Measurements from ENCODE around the gene GNAQ.

GNAQ gene

DNA sequence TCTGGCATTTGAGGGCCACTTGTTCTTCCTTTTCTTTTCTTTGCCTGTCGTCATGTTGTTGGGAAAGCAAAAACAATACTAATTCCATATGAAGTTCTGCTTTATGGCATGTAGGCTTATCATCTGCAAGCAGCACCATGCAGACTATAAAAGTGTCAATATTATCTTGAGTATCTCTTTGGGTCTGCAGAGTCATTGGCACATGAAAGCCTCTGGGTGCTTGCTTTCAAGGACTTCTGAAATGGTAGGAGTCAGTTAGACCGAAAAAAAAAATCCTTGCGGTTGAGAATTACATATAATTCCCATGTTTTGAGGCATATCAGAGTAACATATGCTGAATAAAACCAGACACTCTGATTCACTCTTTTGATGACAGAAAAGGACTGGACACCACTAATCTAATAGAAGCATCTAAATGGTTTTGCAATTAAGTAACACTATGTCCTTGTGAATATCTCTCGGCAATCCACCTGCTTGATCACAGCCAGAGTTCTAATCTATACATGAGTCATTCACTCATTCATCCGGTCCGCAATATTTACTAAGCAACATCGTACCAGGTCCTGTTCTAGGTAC, 44.4 kb downstream of the GNAQ start:
- Histone ChIP-seq H3K27ac (ENCODE audit: low read length) (no peak overlapping the region), H3K36me3 (ENCODE audit: control insufficient read depth in 2 of 2, insufficient read depth in 2 of 2, low read length in 2 of 2) (no peaks in the 10 kb centered on the region), H3K9me3 (ENCODE audit: control insufficient read depth in 2 of 2, low read length in 2 of 2) (no peaks in the 10 kb centered on the region), H3K9ac (ENCODE audit: low read length in 2 of 2) (no peak overlapping the region), H3K27me3 (ENCODE audit: control insufficient read depth in 1 of 2, insufficient read depth in 2 of 2, low read length in 2 of 2) (no peaks in the 10 kb centered on the region), H3K4me1 (ENCODE audit: control insufficient read depth, insufficient read depth, low read length) (peaks cover 12% of the 10 kb centered on the region), H3K4me3 (ENCODE audit: low read length in 2 of 2) (no peak overlapping the region)

DNA sequence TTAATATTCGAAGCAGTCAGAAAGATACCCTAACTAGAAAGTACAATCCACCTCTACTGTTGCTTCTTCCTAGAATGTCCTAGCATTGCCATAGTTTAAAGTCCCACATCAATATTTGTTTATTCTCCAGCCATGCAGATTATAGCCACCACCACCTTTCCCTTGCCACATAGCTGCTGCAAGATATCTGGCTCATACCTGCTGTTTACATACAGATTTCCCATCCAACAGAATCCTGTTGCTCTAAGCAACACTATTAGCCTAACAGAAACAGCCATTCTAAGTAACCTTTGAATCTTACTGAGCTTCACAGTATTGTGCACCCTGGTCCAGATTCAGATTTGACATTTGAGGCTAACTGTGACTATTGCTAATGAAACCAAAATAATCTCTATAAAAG, 45.6 kb downstream of the GNAQ start:
- Histone ChIP-seq H3K4me3 (ENCODE audit: low read length in 2 of 2) (no peak overlapping the region), H3K9ac (ENCODE audit: low read length in 2 of 2) (no peak overlapping the region), H3K27ac (ENCODE audit: low read length) (no peak overlapping the region), H3K9me3 (ENCODE audit: control insufficient read depth in 2 of 2, low read length in 2 of 2) (no peaks in the 10 kb centered on the region), H3K36me3 (ENCODE audit: control insufficient read depth in 2 of 2, insufficient read depth in 2 of 2, low read length in 2 of 2) (no peaks in the 10 kb centered on the region), H3K27me3 (ENCODE audit: control insufficient read depth in 1 of 2, insufficient read depth in 2 of 2, low read length in 2 of 2) (no peaks in the 10 kb centered on the region), H3K4me1 (ENCODE audit: control insufficient read depth, insufficient read depth, low read length) (peaks cover 14% of the 10 kb centered on the region)

DNA sequence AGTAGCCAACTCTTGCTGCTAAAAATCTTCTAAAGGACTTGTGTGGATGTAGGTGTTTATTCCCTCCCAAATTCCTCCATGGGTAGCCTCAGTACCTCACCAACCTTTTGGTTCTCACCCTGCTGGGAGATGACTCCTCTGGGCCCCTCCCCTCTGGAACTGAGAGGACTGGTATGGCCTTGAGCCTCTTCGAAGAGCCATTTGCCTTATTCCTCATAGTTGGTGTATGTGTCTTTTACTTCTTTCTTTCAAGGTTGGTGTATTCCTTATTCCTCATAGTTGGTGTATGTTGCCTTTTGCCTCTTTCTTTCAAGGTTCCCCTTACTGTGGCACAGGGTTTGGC, 48.3 kb downstream of the GNAQ start:
- Histone ChIP-seq H3K4me3 (ENCODE audit: low read length in 2 of 2) (no peak overlapping the region), H3K4me1 (ENCODE audit: control insufficient read depth, insufficient read depth, low read length) (peaks cover 5% of the 10 kb centered on the region), H3K27ac (ENCODE audit: low read length) (no peak overlapping the region)

DNA sequence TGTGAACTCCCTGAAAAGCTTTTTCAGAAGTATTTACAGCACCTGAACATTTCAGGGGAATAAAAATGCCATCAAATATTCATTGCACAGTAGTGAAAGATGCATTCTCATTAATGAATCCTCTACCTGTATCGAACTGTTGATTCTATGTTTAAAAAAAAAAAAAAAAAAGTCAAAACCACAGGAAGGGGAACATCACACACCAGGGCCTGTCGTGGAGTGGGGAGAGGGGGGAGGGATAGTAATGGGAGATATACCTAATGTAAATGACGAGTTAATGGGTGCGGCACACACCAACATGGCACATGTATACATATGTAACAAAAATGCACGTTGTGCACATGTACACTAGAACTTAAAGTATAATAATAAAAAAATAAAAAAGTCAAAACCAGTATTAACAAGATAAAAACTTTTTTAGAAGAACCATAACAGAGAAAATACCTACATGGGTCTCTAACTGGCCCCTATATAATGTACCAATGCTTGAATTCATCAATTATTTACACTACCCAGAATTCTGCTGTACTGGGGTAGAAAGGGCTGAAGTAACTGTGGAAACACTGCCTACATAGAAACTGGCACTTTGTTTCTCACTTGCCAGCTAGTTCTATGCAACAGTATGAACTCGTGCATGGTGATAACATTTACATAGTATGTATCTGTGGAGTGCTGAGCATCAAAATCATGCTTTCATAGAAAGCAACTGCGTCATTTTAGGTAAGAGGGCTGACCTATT, 48.9 kb downstream of the GNAQ start:
- H3K4me3 ChIP-seq (ENCODE audit: low read length in 2 of 2) = no peak overlapping the region
- no peaks in the 10 kb centered on the region for H3K27me3 ChIP-seq (ENCODE audit: control insufficient read depth in 1 of 2, insufficient read depth in 2 of 2, low read length in 2 of 2)
- peaks cover 5% of the 10 kb centered on the region for H3K4me1 ChIP-seq (ENCODE audit: control insufficient read depth, insufficient read depth, low read length)
- H3K9ac ChIP-seq (ENCODE audit: low read length in 2 of 2) = no peak overlapping the region
- no peaks in the 10 kb centered on the region for H3K9me3 ChIP-seq (ENCODE audit: control insufficient read depth in 2 of 2, low read length in 2 of 2)
- no peaks in the 10 kb centered on the region for H3K36me3 ChIP-seq (ENCODE audit: control insufficient read depth in 2 of 2, insufficient read depth in 2 of 2, low read length in 2 of 2)
- H3K27ac ChIP-seq (ENCODE audit: low read length) = no peak overlapping the region

More for the DNA sequence above, 48.3 kb downstream of the GNAQ start:
- no peaks in the 10 kb centered on the region for H3K9me3 ChIP-seq (ENCODE audit: control insufficient read depth in 2 of 2, low read length in 2 of 2)
- H3K27me3 ChIP-seq (ENCODE audit: control insufficient read depth in 1 of 2, insufficient read depth in 2 of 2, low read length in 2 of 2) = no peaks in the 10 kb centered on the region
- H3K36me3 ChIP-seq (ENCODE audit: control insufficient read depth in 2 of 2, insufficient read depth in 2 of 2, low read length in 2 of 2) = no peaks in the 10 kb centered on the region
- no peak overlapping the region for H3K9ac ChIP-seq (ENCODE audit: low read length in 2 of 2)

DNA sequence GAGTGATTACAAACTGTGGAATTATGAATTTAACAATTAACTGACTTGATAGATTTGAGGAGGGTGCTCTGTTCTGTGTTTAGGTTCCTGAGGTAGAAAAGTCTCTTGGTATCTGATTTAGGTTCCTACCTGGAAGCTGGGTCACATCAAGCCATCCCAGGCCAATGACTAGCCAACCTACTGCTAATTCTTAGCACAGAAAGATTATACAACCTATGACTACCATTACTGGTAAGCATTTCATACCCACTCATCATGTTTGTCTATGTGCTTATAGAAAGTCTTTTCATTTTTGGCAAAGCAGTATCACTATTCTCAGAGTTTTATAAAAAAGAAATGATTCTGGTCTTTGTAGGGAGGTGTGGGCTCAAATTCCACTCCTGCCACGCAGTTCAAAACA, 49.7 kb downstream of the GNAQ start:
- Histone ChIP-seq H3K27me3 (ENCODE audit: control insufficient read depth in 1 of 2, insufficient read depth in 2 of 2, low read length in 2 of 2) (no peaks in the 10 kb centered on the region), H3K27ac (ENCODE audit: low read length) (no peak overlapping the region), H3K4me3 (ENCODE audit: low read length in 2 of 2) (no peak overlapping the region), H3K36me3 (ENCODE audit: control insufficient read depth in 2 of 2, insufficient read depth in 2 of 2, low read length in 2 of 2) (no peaks in the 10 kb centered on the region), H3K9ac (ENCODE audit: low read length in 2 of 2) (no peak overlapping the region), H3K9me3 (ENCODE audit: control insufficient read depth in 2 of 2, low read length in 2 of 2) (no peaks in the 10 kb centered on the region), H3K4me1 (ENCODE audit: control insufficient read depth, insufficient read depth, low read length) (peaks cover 5% of the 10 kb centered on the region)

DNA sequence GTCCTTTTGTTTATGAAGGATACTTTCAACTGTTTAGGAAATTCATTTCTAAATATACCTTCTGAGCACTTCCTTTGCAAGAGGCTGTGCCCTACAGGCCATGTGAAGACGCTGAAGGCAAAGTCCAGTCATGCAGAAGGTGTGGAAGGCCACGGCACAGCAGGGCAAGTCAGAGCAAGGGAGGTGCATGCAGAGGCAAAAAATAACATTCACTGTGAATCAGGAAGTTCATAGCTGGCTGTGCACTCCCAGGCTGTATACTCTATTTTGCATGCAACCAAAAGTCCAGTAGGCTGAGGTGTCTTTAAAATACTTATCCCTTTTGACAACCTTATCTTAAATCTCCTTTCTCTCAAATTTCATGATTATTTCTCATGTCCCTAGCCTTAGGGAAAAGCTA, 50.3 kb downstream of the GNAQ start:
- H3K27me3 ChIP-seq (ENCODE audit: control insufficient read depth in 1 of 2, insufficient read depth in 2 of 2, low read length in 2 of 2) = no peaks in the 10 kb centered on the region
- H3K9me3 ChIP-seq (ENCODE audit: control insufficient read depth in 2 of 2, low read length in 2 of 2) = no peaks in the 10 kb centered on the region
- H3K27ac ChIP-seq (ENCODE audit: low read length) = no peak overlapping the region
- H3K9ac ChIP-seq (ENCODE audit: low read length in 2 of 2) = no peak overlapping the region
- peaks cover 5% of the 10 kb centered on the region for H3K4me1 ChIP-seq (ENCODE audit: control insufficient read depth, insufficient read depth, low read length)
- no peaks in the 10 kb centered on the region for H3K36me3 ChIP-seq (ENCODE audit: control insufficient read depth in 2 of 2, insufficient read depth in 2 of 2, low read length in 2 of 2)
- H3K4me3 ChIP-seq (ENCODE audit: low read length in 2 of 2) = no peak overlapping the region

DNA sequence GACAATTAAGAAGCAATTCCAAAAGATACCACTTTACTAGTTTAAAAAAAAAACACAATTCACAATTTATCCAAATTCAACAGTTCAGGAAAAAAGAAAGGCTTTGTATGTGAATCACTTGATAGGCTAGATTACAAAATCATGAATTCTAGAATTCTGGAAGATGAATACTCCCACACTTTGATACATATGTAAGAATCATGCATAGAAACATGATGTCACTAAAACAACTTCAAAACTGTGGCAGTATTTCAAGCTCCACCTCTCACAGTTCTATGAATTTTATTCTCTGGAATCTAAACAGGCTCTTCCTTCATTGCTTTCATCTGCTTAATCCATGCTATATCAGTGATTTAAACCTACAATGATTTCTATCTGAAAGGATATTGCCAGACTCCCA, 51.0 kb downstream of the GNAQ start:
- Histone ChIP-seq H3K4me3 (ENCODE audit: low read length in 2 of 2) (no peak overlapping the region), H3K27ac (ENCODE audit: low read length) (no peak overlapping the region), H3K9me3 (ENCODE audit: control insufficient read depth in 2 of 2, low read length in 2 of 2) (no peaks in the 10 kb centered on the region), H3K27me3 (ENCODE audit: control insufficient read depth in 1 of 2, insufficient read depth in 2 of 2, low read length in 2 of 2) (no peaks in the 10 kb centered on the region), H3K36me3 (ENCODE audit: control insufficient read depth in 2 of 2, insufficient read depth in 2 of 2, low read length in 2 of 2) (no peaks in the 10 kb centered on the region), H3K9ac (ENCODE audit: low read length in 2 of 2) (no peak overlapping the region), H3K4me1 (ENCODE audit: control insufficient read depth, insufficient read depth, low read length) (peaks cover 3% of the 10 kb centered on the region)

DNA sequence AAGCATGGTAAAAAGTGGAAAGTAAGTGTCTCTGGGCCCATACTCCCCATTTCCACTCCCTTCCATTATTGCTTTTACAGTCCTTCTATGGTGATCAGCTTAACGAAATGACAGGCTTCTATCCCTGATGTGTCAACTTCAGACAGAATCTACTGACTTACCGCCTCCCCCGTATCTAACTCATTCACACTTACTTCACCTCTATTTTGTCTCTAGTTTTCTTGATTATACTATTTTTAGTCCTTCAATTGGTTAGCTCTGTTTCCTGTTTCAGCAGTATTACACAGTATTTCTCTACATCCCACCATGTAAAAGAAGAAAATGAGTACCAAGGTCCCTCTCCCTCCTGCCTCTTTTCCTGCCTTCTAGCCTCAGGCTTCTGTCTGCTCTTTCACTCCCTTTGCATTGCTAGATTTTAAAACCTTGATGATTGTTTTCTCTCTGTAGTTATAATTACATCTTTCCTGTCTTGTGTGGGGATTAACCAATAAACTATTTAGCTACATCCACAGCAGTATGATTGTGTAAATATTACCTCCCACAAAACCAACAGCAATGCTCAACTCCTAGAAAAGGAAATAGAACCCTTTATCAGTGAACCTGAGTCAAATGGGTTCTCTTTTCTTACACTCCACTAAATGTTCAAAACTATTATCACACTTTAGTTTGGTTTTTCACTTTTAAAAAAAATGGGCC, 53.4 kb downstream of the GNAQ start:
- H3K9ac ChIP-seq (ENCODE audit: low read length in 2 of 2) = no peak overlapping the region
- peaks cover 3% of the 10 kb centered on the region for H3K4me1 ChIP-seq (ENCODE audit: control insufficient read depth, insufficient read depth, low read length)
- no peaks in the 10 kb centered on the region for H3K9me3 ChIP-seq (ENCODE audit: control insufficient read depth in 2 of 2, low read length in 2 of 2)
- no peaks in the 10 kb centered on the region for H3K36me3 ChIP-seq (ENCODE audit: control insufficient read depth in 2 of 2, insufficient read depth in 2 of 2, low read length in 2 of 2)
- H3K27me3 ChIP-seq (ENCODE audit: control insufficient read depth in 1 of 2, insufficient read depth in 2 of 2, low read length in 2 of 2) = no peaks in the 10 kb centered on the region
- H3K4me3 ChIP-seq (ENCODE audit: low read length in 2 of 2) = no peak overlapping the region
- no peak overlapping the region for H3K27ac ChIP-seq (ENCODE audit: low read length)

DNA sequence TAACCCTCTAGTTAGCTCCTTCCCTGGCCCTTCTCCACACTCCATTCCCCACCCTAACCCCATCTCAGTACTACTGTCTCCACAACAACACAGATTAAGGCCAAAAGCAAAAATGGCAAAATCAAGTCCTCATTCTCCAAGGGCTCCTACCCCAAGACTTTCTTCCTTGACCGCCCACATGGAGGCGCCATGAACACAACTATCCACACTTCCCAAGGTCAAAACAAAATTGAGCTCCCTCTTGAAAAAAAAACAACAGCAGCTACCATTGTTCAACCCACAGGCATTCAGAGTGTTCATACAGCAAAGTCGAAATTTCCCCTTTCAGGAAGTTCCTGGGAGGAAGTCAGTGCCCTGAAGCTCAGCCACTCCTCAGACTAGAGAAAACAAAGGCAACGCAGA, 54.4 kb downstream of the GNAQ start:
- no peak overlapping the region for H3K9ac ChIP-seq (ENCODE audit: low read length in 2 of 2)
- no peaks in the 10 kb centered on the region for H3K9me3 ChIP-seq (ENCODE audit: control insufficient read depth in 2 of 2, low read length in 2 of 2)
- no peaks in the 10 kb centered on the region for H3K36me3 ChIP-seq (ENCODE audit: control insufficient read depth in 2 of 2, insufficient read depth in 2 of 2, low read length in 2 of 2)
- no peak overlapping the region for H3K4me3 ChIP-seq (ENCODE audit: low read length in 2 of 2)
- peaks cover 3% of the 10 kb centered on the region for H3K4me1 ChIP-seq (ENCODE audit: control insufficient read depth, insufficient read depth, low read length)
- peak overlapping the region; percentile 1 for H3K27ac ChIP-seq (ENCODE audit: low read length)
- no peaks in the 10 kb centered on the region for H3K27me3 ChIP-seq (ENCODE audit: control insufficient read depth in 1 of 2, insufficient read depth in 2 of 2, low read length in 2 of 2)

DNA sequence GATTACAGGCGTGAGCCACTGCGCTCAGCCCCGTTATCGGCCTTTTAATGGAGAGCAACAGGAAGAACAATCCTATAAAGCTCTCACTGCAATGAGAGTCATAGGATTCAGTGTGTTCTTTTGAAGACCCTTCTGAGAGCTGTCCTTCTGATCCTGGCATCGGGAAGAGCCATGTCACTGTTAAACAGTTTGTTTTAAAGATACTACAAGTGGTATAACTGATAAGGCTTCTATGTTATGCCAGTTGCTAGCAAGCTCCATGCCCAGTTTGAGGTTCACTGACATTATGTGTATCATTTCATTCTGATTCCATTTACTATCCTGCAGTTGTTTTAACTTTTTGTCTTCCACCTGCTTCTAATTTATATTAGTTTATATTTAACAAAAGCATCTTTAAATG, 55.8 kb downstream of the GNAQ start:
- Histone ChIP-seq H3K27me3 (ENCODE audit: control insufficient read depth in 1 of 2, insufficient read depth in 2 of 2, low read length in 2 of 2) (no peaks in the 10 kb centered on the region), H3K9ac (ENCODE audit: low read length in 2 of 2) (no peak overlapping the region), H3K27ac (ENCODE audit: low read length) (no peak overlapping the region), H3K4me1 (ENCODE audit: control insufficient read depth, insufficient read depth, low read length) (no peaks in the 10 kb centered on the region), H3K36me3 (ENCODE audit: control insufficient read depth in 2 of 2, insufficient read depth in 2 of 2, low read length in 2 of 2) (no peaks in the 10 kb centered on the region), H3K9me3 (ENCODE audit: control insufficient read depth in 2 of 2, low read length in 2 of 2) (no peaks in the 10 kb centered on the region), H3K4me3 (ENCODE audit: low read length in 2 of 2) (no peak overlapping the region)

DNA sequence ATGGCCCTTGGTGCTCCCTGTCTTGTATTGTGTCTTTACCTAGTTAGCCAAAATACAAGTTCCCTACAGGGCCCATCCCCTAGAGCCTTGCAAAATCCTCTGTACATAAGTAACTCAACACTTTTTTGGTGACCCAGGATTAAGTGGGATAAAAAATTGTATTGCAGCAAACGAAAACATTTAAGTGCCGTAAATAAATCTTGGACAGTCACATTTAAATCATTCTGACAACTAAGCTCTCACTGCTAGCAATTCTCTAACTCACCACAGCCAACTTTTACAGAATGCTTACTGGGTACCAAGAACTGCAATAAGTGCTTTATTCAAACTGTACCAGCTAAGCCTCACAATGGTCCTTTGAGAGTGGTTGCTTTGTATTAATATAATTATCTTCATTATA, 56.6 kb downstream of the GNAQ start:
- no peak overlapping the region for H3K27ac ChIP-seq (ENCODE audit: low read length)
- no peak overlapping the region for H3K4me3 ChIP-seq (ENCODE audit: low read length in 2 of 2)
- no peaks in the 10 kb centered on the region for H3K9me3 ChIP-seq (ENCODE audit: control insufficient read depth in 2 of 2, low read length in 2 of 2)
- no peaks in the 10 kb centered on the region for H3K27me3 ChIP-seq (ENCODE audit: control insufficient read depth in 1 of 2, insufficient read depth in 2 of 2, low read length in 2 of 2)
- H3K9ac ChIP-seq (ENCODE audit: low read length in 2 of 2) = no peak overlapping the region
- H3K36me3 ChIP-seq (ENCODE audit: control insufficient read depth in 2 of 2, insufficient read depth in 2 of 2, low read length in 2 of 2) = no peaks in the 10 kb centered on the region
- no peaks in the 10 kb centered on the region for H3K4me1 ChIP-seq (ENCODE audit: control insufficient read depth, insufficient read depth, low read length)
